SU-DHL-6 (cell line): ENCODE results near the gene SLC17A9.
A peak's percentile ranks its signal among the peaks of the same experiment; 100 is the strongest.

ENCODE experiments used
- H2AFZ ChIP-seq: fragments of 200-600 bp; sonication (generic); 2 replicates; pipeline ENCODE4 v1.6.1; 2014; ENCODE audit warnings: low read depth, mild to moderate bottlenecking, moderate library complexity, mixed read lengths, antibody characterized with exemption, low read length; ENCODE audit not compliant: severe bottlenecking
- H3F3A ChIP-seq: fragments of 200-600 bp; shearing (Covaris generic); 2 replicates; pipeline ENCODE4 v1.6.0; 2016; ENCODE audit warnings: antibody characterized with exemption, mild to moderate bottlenecking; ENCODE audit not compliant: insufficient read depth
- H3K27ac ChIP-seq: fragments of 200-600 bp; sonication (generic); 2 replicates; pipeline ENCODE4 v1.5.1; 2016; ENCODE audit warnings: low read depth, mild to moderate bottlenecking, low read length, moderate library complexity, mixed read lengths
- H3K27me3 ChIP-seq: fragments of 200-600 bp; sonication (generic), shearing (Covaris generic); 2 replicates; pipeline ENCODE4 v1.6.0; 2014; ENCODE audit warnings: mild to moderate bottlenecking, low read length
- H3K36me3 ChIP-seq: fragments of 200-600 bp; sonication (generic); 2 replicates; pipeline ENCODE4 v1.6.1; 2014; ENCODE audit warnings: mild to moderate bottlenecking, low read length, mixed read lengths
- H3K4me2 ChIP-seq: fragments of 300-600, 200-600 bp; shearing (Covaris generic), sonication (generic); 2 replicates; pipeline ENCODE4 v1.6.0; 2014; ENCODE audit warnings: low read length, low read depth, mild to moderate bottlenecking; ENCODE audit not compliant: poor library complexity, severe bottlenecking
- H3K4me3 ChIP-seq: fragments of 200-600 bp; sonication (generic); 2 replicates; pipeline ENCODE4 v1.5.1; 2014; ENCODE audit warnings: antibody characterized with exemption, low read length, mild to moderate bottlenecking, mixed read lengths; ENCODE audit not compliant: insufficient read depth, poor library complexity, severe bottlenecking
- H3K79me2 ChIP-seq: fragments of 200-600 bp; sonication (generic); 2 replicates; pipeline ENCODE4 v1.6.1; 2014; ENCODE audit warnings: mild to moderate bottlenecking, low read length, moderate library complexity; ENCODE audit not compliant: insufficient read depth
- H3K9ac ChIP-seq: fragments of 200-600 bp; sonication (generic); 2 replicates; pipeline ENCODE4 v1.7.0; 2014; ENCODE audit warnings: mild to moderate bottlenecking, low read length
- H3K9me2 ChIP-seq: fragments of 200-600 bp; sonication (generic); replicated peaks from 2 replicates; pipeline ENCODE4 v1.6.1; 2014; ENCODE audit warnings: low read length; ENCODE audit not compliant: insufficient read depth
- H3K9me3 ChIP-seq: fragments of 200-600 bp; sonication (generic); 2 replicates; pipeline ENCODE4 v1.6.1; 2014; ENCODE audit warnings: low read length, mixed read lengths; ENCODE audit not compliant: insufficient read depth
- H4K20me1 ChIP-seq: fragments of 200-600 bp; sonication (generic); 2 replicates; pipeline ENCODE4 v1.6.1; 2014; ENCODE audit warnings: low read depth, mild to moderate bottlenecking, antibody characterized with exemption, low read length, moderate library complexity, mixed read lengths
- EZH2phosphoT487 ChIP-seq: fragments of 200-600 bp; sonication (generic), shearing (Covaris generic); conservative IDR thresholded peaks from 2 replicates; pipeline ENCODE4 v1.6.1; 2018; ENCODE audit warnings: mild to moderate bottlenecking, antibody characterized with exemption, low read length, moderate library complexity, mixed read lengths
- TF ChIP-seq, protein P1 (sequence below): fragments of 200-600 bp; sonication (generic); IDR thresholded peaks from one replicate; pipeline ENCODE4 v1.5.1; 2017; ENCODE audit warnings: antibody characterized with exemption, mild to moderate bottlenecking, low read length, moderate library complexity; ENCODE audit not compliant: insufficient read depth, poor library complexity, severe bottlenecking

The SLC17A9 gene

DNA sequence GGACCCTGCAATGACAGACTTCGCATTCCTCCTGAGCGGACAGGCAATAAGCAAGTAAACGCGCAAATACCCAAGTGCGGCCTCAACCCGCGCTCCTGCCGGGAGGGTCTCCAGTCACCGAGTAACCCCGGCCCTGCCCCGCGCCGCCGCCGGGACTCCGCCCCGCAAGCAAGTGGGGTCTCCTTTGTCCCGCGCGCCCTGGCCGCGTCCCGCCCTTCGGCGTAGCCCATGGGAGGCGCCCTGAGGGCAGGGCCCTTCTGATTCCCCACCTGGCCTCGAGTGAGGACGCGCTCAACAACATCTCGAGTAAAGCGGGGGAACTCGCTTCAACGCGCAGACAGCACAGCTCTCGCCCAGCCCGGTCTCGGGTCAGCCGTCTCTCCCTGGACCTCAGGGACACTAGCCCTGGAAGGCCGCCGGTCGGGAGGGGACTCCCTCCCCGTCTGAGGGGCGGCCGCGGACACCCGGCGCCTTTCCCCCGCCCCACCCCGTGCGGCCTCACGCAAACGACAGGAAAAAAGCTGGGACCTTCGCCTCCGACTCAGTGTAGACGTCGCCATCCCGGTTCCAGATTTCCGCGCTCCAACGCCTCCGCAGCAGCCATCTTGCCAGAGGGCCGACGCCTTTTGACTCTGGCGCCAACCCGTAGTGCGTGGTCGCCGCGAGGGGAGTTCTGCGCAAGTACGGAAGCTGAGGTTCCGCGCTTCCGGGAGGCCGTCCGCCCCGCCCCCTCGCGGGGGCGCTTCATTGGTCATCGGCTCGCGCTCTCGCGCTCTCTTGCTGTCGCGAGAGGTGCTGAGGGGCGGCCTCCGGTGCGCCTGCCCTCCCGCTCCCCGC is 15.0 kb upstream of the SLC17A9 start:
- no peaks in the 10 kb centered on the region for H3K9me3 ChIP-seq
- peak overlapping the region; percentile 71 for H3K4me3 ChIP-seq
- H4K20me1 ChIP-seq, result peaks cover 13% of the 10 kb centered on the region; the same call in 1 of the 2 replicates
- H3K9me2 ChIP-seq, result no peaks in the 10 kb centered on the region
- no peak for TF ChIP-seq EZH2phosphoT487
- TF ChIP-seq, protein P1, sequence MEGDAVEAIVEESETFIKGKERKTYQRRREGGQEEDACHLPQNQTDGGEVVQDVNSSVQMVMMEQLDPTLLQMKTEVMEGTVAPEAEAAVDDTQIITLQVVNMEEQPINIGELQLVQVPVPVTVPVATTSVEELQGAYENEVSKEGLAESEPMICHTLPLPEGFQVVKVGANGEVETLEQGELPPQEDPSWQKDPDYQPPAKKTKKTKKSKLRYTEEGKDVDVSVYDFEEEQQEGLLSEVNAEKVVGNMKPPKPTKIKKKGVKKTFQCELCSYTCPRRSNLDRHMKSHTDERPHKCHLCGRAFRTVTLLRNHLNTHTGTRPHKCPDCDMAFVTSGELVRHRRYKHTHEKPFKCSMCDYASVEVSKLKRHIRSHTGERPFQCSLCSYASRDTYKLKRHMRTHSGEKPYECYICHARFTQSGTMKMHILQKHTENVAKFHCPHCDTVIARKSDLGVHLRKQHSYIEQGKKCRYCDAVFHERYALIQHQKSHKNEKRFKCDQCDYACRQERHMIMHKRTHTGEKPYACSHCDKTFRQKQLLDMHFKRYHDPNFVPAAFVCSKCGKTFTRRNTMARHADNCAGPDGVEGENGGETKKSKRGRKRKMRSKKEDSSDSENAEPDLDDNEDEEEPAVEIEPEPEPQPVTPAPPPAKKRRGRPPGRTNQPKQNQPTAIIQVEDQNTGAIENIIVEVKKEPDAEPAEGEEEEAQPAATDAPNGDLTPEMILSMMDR, result no peak
- no peaks in the 10 kb centered on the region; the same call in 1 of the 2 replicates for H3F3A ChIP-seq
- H3K27me3 ChIP-seq, result no peaks in the 10 kb centered on the region
- H3K36me3 ChIP-seq, result no peaks in the 10 kb centered on the region; the same call in 1 of the 2 replicates
- H3K9ac ChIP-seq, result peak overlapping the region; percentile 94
- H2AFZ ChIP-seq, result peak overlapping the region; percentile 93
- peak overlapping the region; percentile 69 for H3K27ac ChIP-seq
- H3K79me2 ChIP-seq, result peaks cover 93% of the 10 kb centered on the region
- peak overlapping the region; percentile 80 for H3K4me2 ChIP-seq

DNA sequence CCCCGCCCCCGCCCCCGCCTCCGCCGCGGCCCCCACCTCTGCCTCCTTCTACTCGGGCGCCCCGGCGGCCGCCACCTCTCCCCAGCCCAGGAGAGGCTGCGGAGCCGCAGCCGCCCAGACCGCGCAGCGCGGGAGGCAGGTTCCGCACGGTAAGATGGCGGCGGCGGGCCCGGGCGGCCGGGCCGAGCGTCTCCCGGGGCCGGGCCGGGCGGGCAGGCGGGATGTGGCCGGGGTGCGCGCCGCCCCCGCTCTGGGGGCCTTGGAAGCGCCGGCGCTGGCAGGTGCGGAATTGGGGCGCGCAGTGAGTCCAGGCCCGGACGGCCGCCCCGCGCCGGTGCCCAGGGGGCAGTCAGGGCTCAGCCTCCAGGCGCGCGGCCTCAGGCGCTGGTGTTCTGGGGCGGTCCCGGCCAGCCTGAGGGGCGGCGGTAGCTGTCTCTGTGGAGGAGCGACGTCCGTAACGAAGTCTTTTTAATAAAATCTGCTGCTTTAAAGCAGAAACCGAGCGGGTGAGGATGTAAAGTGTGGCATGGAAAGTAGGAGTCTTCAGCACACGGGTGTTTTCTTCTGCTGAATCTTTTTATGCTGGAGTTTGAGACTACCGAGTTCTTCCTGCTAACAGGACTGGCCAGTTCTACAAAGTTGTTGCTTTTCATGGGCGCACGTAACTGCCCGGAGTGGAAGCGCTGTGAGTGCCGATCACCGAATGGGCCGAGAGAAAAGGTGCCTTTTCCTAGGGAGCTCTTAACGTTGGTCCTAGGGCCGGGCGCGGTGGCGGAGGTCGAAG is 14.2 kb upstream of the SLC17A9 start, which contains the start of gene GID8:
Gene GID8, plus strand, starts transcription at position 43 of the 784 bp plus-strand sequence. CDS start 3,356 bp downstream, outside the sequence.
- H3K27me3 ChIP-seq, result no peaks in the 10 kb centered on the region
- H2AFZ ChIP-seq, result peak within 1 kb of the TSS; percentile 93
- no peaks in the 10 kb centered on the region for H3K9me2 ChIP-seq
- TF ChIP-seq EZH2phosphoT487, result no peak
- TF ChIP-seq, protein P1, result no peak
- peak within 1 kb of the TSS; percentile 80 for H3K4me2 ChIP-seq
- no peaks in the 10 kb centered on the region; the same call in none of the 2 replicates for H3K36me3 ChIP-seq
- no peaks in the 10 kb centered on the region for H3F3A ChIP-seq
- H3K9me3 ChIP-seq, result no peaks in the 10 kb centered on the region
- H3K27ac ChIP-seq, result peak within 1 kb of the TSS; percentile 69
- peaks cover 13% of the 10 kb centered on the region; the same call in 1 of the 2 replicates for H4K20me1 ChIP-seq
- peak within 1 kb of the TSS; percentile 71 for H3K4me3 ChIP-seq
- peaks cover 90% of the 10 kb centered on the region for H3K79me2 ChIP-seq
- peak within 1 kb of the TSS; percentile 94 for H3K9ac ChIP-seq

DNA sequence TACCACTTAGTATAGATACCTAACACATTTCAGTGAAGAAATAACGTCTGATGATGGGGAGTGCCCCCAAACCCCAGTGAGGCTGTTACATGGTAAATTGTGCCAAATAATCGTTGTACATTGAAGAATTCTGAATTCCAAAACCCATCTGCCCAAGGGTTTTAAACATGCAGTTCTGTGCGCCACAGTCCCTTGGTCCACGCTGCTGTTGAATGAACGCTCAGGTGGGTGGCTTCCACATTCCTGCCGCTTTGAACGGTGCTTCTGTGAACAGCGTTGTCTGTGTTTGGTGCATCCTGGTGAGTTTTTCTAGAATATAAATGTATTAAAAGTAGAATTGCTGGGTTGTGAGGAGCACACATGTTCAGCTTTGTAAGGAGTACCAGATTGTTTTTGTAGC is 11.6 kb upstream of the SLC17A9 start:
- H3K36me3 ChIP-seq, result peaks cover 3% of the 10 kb centered on the region; the same call in 1 of the 2 replicates
- TF ChIP-seq, protein P1, result no peak
- no peak for TF ChIP-seq EZH2phosphoT487
- H3K4me2 ChIP-seq, result no peak overlapping the region
- H3K27me3 ChIP-seq, result no peaks in the 10 kb centered on the region
- H4K20me1 ChIP-seq, result peaks cover 1% of the 10 kb centered on the region; the same call in 1 of the 2 replicates
- no peak overlapping the region for H2AFZ ChIP-seq
- H3K9me3 ChIP-seq, result no peaks in the 10 kb centered on the region
- H3K79me2 ChIP-seq, result peaks cover 64% of the 10 kb centered on the region
- no peak overlapping the region for H3K27ac ChIP-seq
- H3F3A ChIP-seq, result no peaks in the 10 kb centered on the region
- no peaks in the 10 kb centered on the region for H3K9me2 ChIP-seq
- H3K4me3 ChIP-seq, result no peak overlapping the region
- H3K9ac ChIP-seq, result no peak overlapping the region
